ENCODE measurements around the gene PRMT5. TPM values are rescaled to one million over a fixed set of nuclear protein-coding genes. Genes with fewer than 3 reads are reported as not detected.
"Not testable (repeated sequence)": the region's sequence is repeated elsewhere in the genome, so short reads cannot be mapped to it uniquely, and the experiment has no call there.

Gene PRMT5
- polyA plus RNA-seq, 4 donors, result 149 to 160 (median 152) TPM

- DNase-seq (ENCODE audit: low read depth in 4 of 4, low spot score in 2 of 4), result no peak
Observed at GRCh38 chr14:22939684-22940083, 10.5 kb upstream of the PRMT5 start.

GRCh38 chr14:22935156-22935555 lies 6.0 kb upstream of the PRMT5 start:
- no peak for DNase-seq (ENCODE audit: low read depth in 4 of 4, low spot score in 2 of 4)

- DNase-seq (ENCODE audit: low read depth in 4 of 4, low spot score in 2 of 4), result no peak
Observed at GRCh38 chr14:22932146-22932545, 3.0 kb upstream of the PRMT5 start.

- peak in 2 of 4 donors; percentile 53 to 54 for DNase-seq (ENCODE audit: low read depth in 4 of 4, low spot score in 2 of 4)
Observed at GRCh38 chr14:22929961-22930364, 787 bp upstream of the PRMT5 start.

- DNase-seq (ENCODE audit: low read depth in 4 of 4, low spot score in 2 of 4), result no peak
Observed at GRCh38 chr14:22928237-22929103, 706 bp downstream of the PRMT5 start.

- DNase-seq (ENCODE audit: low read depth in 4 of 4, low spot score in 2 of 4), result no peak
Observed at GRCh38 chr14:22926316-22926715, 2.9 kb downstream of the PRMT5 start.

- no peak for DNase-seq (ENCODE audit: low read depth in 4 of 4, low spot score in 2 of 4)
Observed at GRCh38 chr14:22925513-22925912, 3.7 kb downstream of the PRMT5 start.

- DNase-seq (ENCODE audit: low read depth in 4 of 4, low spot score in 2 of 4), result no peak
Observed at GRCh38 chr14:22923746-22924145, 5.4 kb downstream of the PRMT5 start.

- DNase-seq (ENCODE audit: low read depth in 4 of 4, low spot score in 2 of 4), result no peak
Observed at GRCh38 chr14:22922294-22922693, 6.9 kb downstream of the PRMT5 start.

GRCh38 chr14:22920697-22921096 lies 8.5 kb downstream of the PRMT5 start:
- DNase-seq (ENCODE audit: low read depth in 4 of 4, low spot score in 2 of 4), result no peak

- DNase-seq (ENCODE audit: low read depth in 4 of 4, low spot score in 2 of 4), result no peak
Observed at GRCh38 chr14:22919601-22919921, 9.6 kb downstream of the PRMT5 start.

- peak; percentile 100 for DNase-seq (ENCODE audit: low read depth in 4 of 4, low spot score in 2 of 4)
Observed at GRCh38 chr14:22918804-22919600, 10.2 kb downstream of the PRMT5 start, which contains the start of gene RBM23. TSS of gene RBM23 (minus strand) at chr14:22919149.

GRCh38 chr14:22915886-22916521 lies 13.2 kb downstream of the PRMT5 start:
- DNase-seq (ENCODE audit: low read depth in 4 of 4, low spot score in 2 of 4), result no peak

- not testable (repeated sequence) for DNase-seq (ENCODE audit: low read depth in 4 of 4, low spot score in 2 of 4)
Observed at GRCh38 chr14:22914836-22915235, 14.3 kb downstream of the PRMT5 start.

- DNase-seq (ENCODE audit: low read depth in 4 of 4, low spot score in 2 of 4), result no peak
Observed at GRCh38 chr14:22910916-22911315, 18.3 kb downstream of the PRMT5 start.

- DNase-seq (ENCODE audit: low read depth in 4 of 4, low spot score in 2 of 4), result no peak
Observed at GRCh38 chr14:22908601-22909000, 20.6 kb downstream of the PRMT5 start.

- no peak for DNase-seq (ENCODE audit: low read depth in 4 of 4, low spot score in 2 of 4)
Observed at GRCh38 chr14:22907429-22907828, 21.7 kb downstream of the PRMT5 start.

GRCh38 chr14:22906073-22906472 lies 23.1 kb downstream of the PRMT5 start:
- DNase-seq (ENCODE audit: low read depth in 4 of 4, low spot score in 2 of 4), result no peak

- DNase-seq (ENCODE audit: low read depth in 4 of 4, low spot score in 2 of 4), result no peak
Observed at GRCh38 chr14:22905627-22906026, 23.5 kb downstream of the PRMT5 start.

- no peak for DNase-seq (ENCODE audit: low read depth in 4 of 4, low spot score in 2 of 4)
Observed at GRCh38 chr14:22903742-22904087, 25.5 kb downstream of the PRMT5 start.

- DNase-seq (ENCODE audit: low read depth in 4 of 4, low spot score in 2 of 4), result no peak
Observed at GRCh38 chr14:22901799-22902198, 27.4 kb downstream of the PRMT5 start.

Measured in left renal cortex interstitium (tissue), 4 donors.